Fibroblast of pulmonary artery (primary cell): ENCODE results near the gene TRIM32.

ENCODE experiments used
- DNase-seq: peaks from one replicate; pipeline ENCODE4 v3.0.0-alpha.2; 2010; ENCODE audit warnings: low read depth
- H3K4me3 ChIP-seq: replicated peaks from 2 replicates; pipeline ENCODE4 v1.5.1; 2011; ENCODE audit warnings: low read depth, mild to moderate bottlenecking, control low read depth, low read length, moderate library complexity
- TF ChIP-seq, protein P1 (sequence below): IDR thresholded peaks from 2 replicates; pipeline ENCODE4 v1.5.1; 2011; ENCODE audit warnings: mild to moderate bottlenecking, control low read depth, low read length, inconsistent platforms; ENCODE audit errors: missing control alignments

TRIM32 gene

DNA sequence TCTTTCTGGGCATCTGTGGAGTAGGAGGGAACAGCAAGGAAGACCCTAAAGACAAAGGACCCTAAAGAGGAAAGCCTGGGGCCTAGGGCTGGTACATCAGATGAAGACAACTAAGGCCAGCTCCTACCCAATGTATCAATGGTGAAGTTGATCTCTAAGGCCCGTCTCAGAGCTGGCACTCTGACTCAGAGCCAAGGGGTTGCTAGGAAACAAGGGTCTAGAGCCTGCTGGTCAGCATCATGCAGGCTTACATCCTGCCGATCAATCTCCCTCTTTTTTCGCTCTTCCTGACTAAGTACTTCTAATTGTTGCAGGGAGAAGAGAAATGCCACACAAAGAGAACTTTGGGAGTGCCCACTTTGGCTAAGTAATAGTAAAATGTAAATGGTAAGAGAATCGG, 26.2 kb downstream of the TRIM32 start:
- no peak for DNase-seq
- H3K4me3 ChIP-seq = no peak overlapping the region
- TF ChIP-seq, protein P1, sequence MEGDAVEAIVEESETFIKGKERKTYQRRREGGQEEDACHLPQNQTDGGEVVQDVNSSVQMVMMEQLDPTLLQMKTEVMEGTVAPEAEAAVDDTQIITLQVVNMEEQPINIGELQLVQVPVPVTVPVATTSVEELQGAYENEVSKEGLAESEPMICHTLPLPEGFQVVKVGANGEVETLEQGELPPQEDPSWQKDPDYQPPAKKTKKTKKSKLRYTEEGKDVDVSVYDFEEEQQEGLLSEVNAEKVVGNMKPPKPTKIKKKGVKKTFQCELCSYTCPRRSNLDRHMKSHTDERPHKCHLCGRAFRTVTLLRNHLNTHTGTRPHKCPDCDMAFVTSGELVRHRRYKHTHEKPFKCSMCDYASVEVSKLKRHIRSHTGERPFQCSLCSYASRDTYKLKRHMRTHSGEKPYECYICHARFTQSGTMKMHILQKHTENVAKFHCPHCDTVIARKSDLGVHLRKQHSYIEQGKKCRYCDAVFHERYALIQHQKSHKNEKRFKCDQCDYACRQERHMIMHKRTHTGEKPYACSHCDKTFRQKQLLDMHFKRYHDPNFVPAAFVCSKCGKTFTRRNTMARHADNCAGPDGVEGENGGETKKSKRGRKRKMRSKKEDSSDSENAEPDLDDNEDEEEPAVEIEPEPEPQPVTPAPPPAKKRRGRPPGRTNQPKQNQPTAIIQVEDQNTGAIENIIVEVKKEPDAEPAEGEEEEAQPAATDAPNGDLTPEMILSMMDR = no peak

DNA sequence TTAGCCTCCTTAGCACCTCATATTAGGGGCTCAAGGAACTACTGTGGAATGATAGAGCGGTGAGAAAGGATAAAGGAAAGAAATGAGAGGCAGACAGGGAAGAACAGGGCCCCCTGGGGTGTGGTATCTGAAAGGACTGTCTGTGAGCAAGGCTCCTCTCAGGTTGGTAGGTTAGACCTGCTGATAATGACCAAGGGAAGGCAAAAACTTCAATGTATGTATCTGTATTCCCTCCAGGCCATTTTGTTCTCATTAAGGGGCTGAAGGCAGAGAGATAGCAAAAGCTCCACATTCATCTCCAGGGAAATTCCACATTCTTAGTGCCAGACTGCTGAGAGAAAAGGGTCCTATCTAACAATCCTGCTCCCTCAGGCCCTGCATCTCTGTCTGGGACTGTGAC, 28.6 kb downstream of the TRIM32 start:
- H3K4me3 ChIP-seq = no peak overlapping the region
- no peak for DNase-seq
- TF ChIP-seq, protein P1 = no peak

DNA sequence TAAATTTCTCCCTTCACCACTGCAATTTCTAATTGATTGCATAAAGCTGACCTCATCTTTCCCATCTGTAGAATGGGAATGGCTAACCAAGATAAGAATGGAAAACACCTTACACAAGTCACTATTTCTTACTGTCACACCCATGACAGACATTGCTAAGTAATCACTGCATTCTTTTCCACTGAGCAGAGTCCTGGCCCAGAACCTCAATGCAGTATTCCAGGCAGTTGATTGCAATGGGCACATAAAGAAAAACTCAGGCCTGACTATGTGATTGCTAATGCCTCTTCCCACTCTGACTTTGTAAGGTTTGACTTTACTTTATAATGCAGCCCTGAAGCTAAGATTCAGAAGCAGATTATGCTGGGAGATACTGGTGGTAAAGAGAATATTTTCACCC, 29.3 kb downstream of the TRIM32 start:
- no peak for DNase-seq
- H3K4me3 ChIP-seq = no peak overlapping the region
- TF ChIP-seq, protein P1 = no peak

DNA sequence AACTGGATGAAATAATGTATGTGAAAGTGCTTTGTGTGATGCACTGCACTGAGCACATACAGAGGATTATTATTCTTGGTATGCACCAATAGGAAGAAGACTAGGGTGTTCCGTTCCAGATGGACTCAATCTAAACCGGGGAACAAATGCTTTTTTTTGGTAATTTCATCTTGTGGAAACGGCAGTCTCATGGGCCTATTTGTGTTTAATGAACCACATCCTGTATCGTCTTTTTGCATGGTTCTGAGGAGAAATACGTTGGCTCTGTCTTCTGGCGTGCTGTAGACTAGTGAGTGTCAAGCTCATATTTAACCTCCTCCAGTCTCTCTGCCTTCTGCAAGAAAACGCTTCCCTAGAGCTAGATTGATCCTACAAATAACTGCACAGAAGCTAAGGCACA, 30.0 kb downstream of the TRIM32 start:
- no peak overlapping the region for H3K4me3 ChIP-seq
- DNase-seq = no peak
- TF ChIP-seq, protein P1 = no peak

DNA sequence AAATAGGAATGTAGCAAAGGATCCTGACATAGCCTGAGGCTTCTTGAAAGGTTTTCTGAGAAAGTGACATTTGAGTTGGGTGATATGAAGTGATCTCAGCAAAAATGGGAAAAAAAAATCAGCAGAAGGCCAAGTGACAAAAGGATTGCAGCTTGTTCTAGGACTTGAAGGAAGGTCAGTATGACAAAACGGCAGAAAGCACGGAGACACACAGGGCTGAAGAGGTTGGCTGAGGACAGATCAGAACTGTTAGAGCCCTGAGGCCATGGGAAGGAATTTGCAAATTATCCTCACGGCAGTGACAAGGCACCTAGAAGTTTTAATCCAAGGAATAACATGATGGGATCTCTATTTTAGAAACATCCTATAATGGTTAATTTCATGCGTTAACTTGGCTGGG, 31.0 kb downstream of the TRIM32 start:
- no peak overlapping the region for H3K4me3 ChIP-seq
- DNase-seq = no peak
- TF ChIP-seq, protein P1 = no peak

DNA sequence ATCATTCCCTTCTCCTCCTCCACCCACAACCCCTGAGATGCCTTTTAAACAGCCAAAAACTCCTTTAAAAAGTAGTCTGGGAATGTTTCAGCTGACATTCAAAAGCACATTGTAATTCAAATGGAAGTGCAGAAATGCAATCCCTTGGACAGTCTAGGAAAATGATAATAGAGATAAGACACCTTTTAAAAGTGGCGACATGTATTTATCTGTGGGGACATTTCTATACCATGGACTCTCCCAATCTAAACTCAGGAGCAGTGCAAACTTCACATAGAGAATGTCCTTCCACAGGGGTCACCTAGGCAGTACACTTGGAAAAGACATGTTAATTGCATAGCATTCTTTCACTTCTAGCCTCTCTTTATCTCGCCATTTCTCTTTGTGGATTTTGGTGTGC, 33.0 kb downstream of the TRIM32 start:
- no peak overlapping the region for H3K4me3 ChIP-seq
- TF ChIP-seq, protein P1 = no peak
- DNase-seq = no peak

DNA sequence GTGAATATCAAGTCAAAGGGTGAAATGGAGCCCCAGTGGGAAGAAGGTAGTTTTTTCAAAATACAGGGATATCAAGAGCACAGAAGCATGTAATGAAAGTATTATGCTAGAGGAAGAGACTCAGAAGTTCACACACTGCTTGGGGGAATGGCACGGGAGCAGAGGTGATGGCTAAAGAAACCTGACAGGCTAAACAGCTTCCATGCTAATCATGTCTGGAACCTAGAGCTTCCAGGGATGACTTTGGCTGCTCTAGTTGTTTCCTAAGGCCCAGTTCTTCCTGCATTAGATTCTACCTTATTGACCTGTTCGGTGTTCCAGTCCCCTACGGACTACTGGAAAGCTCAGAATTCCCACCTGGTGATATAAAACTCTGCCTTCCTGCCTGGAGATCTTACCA, 34.3 kb downstream of the TRIM32 start:
- DNase-seq = no peak
- TF ChIP-seq, protein P1 = no peak
- no peak overlapping the region for H3K4me3 ChIP-seq
